LHCN-M2 (cell line): ENCODE data around the gene FAM13B. TPM values are rescaled to one million over a fixed set of nuclear protein-coding genes. Genes with fewer than 3 reads are reported as not detected.

Experiments
- DNase-seq: peaks from one replicate; pipeline ENCODE4 v3.0.0-alpha.2; 2012; ENCODE audit warnings: low read depth
- total RNA-seq: library from RNA; depleted of rRNA; stranded (reverse); fragments of >200 nt; gene quantifications from 2 replicates; pipeline ENCODE4 v1.2.3, GENCODE V29; 2014; rRNA removed

Gene FAM13B
- total RNA-seq, 1 experiment from 2014 or later, result 20.8 TPM

DNA sequence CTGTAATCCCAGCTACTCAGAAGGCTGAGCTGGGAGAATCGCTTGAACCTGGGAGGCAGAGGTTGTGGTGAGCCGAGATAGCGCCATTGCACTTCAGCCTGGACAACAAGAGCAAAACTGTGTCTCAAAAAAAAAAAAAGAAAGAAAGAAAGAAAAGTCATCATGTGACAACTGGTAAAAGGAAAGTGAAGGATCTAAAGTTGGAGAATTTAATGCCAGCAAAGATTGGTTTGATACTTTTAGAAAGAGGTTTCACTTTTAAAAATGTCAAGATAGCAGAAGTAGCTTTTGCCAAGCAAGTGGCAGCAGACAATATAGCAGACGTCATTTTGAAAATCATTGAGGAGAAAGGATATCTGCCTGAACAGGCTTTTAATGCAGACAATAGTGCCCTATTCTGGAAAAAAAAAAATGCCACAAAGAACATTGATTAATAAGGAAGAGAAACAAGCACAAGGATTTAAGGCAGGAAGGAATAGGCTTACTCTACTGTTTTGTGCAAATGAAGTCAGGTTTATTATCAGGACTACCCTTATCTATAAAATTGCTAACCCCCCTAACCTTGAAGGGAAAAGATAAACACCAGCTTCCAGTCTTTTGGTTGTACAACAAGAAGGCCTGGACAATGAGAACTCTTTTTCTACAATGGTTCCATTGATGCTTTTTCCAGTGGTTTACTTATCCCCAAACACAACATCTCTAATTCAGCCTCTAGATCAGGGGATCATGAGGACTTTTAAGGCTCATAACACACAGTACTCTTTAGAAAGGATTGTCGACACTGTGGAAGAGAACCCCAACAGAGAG, 131.7 kb downstream of the FAM13B start:
- DNase-seq, result no peak

DNA sequence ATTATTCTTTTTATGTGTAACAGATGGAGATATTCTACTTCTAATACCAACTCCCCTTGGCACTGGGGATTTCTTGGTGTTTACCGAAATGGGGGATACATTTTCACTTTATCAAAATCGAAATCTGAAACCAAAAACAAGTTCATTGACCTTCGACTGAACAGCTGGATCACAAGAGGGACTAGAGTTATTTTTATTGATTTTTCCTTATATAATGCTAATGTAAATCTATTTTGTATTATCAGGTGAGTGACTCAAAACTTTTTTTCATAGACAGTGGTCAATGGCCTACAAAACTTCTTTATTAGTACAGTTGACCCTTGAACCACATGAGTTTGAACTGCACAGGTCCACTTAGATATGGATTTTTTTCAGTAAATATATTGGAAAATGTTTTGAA, 133.4 kb downstream of the FAM13B start:
- no peak for DNase-seq

DNA sequence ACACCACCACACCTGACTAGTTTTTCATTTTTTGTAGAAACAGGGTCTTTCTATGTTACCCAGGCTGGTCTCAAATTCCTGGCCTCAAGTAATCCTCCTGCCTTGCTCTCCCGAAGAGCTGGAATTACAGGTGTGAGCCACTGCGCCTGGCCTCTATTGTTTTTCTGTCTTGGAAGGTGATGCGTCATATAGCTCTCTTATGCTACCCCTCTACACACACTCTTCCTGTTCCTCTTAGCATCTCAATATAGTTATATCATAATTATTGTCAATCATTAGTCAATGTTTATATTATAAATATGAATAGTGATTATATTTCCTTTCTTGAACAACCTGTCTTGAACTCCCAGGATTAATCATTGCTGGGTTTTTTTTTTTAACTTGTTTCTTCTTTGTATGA, 136.3 kb downstream of the FAM13B start:
- no peak for DNase-seq

DNA sequence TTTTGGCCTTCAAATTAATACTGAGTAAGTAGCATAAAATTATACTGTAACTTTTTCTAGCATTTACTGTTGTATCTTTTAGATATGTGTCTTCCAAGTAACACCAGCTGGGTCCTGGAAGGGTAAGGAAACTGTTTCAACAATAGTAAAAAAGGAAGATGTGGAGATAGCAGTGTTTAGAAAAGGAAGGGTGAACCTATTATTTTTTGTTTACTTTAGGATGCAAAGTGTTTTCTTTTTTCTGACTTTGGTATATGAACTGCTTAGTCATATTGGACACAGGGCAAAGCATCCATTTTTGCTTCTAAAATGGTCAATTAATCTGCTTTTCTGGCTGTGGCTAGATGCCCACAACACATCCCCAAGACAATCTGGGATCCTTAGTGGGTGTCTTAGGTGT, 138.3 kb downstream of the FAM13B start:
- DNase-seq, result no peak

DNA sequence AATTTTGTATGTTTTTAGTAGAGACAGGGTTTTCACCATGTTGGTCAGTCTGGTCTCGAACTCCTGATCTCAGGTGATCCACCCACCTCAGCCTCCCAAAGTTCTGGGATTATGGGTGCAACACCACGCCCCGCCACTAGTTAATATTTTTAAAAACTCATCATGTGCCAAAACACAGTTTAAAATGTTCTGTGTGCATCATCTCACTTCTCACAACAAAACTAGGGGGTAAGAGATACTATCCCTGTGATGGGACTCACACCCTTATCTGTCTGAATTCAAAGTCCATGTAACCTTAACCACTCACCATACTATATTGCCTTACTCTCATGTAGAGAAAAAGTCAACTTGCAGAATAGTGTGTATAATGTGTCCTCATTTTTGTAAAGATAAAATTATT, 141.0 kb downstream of the FAM13B start:
- no peak for DNase-seq

DNA sequence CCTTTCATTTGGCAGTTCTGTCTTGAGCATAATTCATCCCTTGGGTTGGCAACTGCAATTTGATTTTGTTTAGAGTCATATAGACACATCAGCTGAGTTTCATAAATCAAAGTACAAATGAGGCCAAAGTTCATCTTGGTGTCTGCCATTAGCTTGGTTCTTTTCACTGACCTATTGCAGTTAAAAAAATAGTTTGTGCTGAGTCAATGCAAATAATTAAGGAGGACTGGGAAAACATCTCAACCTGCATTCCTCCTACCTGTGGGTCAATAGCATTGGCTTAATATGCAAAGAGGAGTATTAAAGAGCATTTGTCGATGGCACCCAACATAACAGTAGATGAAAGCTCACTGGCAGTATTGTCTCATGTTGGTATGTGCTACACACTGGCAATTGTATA, 142.0 kb downstream of the FAM13B start:
- no peak for DNase-seq

GRCh38 chr5:137888863-137889759, 143.8 kb downstream of the FAM13B start, which contains the start of gene PKD2L2:
Gene PKD2L2 (plus strand): TSS chr5:137889457. CDS start chr5:137889492, 35 bp downstream.
- DNase-seq, result no peak

DNA sequence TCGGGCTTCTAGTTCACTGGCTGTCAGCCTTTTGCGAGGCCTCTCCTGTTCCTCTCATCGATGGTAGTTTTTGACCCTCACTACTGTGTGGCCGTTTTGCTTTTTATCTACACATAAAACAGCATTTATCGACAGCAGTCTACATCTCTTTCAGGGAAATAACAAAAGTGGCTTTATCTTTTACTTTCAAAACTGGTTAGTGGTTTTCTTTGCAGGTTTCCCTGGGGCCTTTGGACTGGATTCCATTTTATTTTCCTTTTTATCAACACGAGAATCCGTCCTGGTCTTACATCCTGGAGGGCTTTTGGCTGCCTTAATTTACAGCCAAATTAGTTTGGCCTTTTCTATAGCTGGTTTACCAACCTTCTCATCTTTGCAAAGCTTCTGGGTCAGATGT, 144.4 kb downstream of the FAM13B start:
- DNase-seq, result no peak

Other genes starting within 250 kb of the FAM13B start
- 0.46 TPM in 1 of 2 replicates, not detected in the other for gene MYOT, start 165.2 kb downstream of the FAM13B start, total RNA-seq
- not detected in 2 replicates for gene PKD2L2, start 143.6 kb downstream of the FAM13B start, total RNA-seq
- not detected in 2 replicates for gene WNT8A, start 51.0 kb upstream of the FAM13B start, total RNA-seq
- gene NME5, start 106.3 kb upstream of the FAM13B start, total RNA-seq, result 0.17 TPM in 1 of 2 replicates, not detected in the other
- 49.1 and 60.0 TPM in 2 replicates for gene BRD8, start 145.6 kb upstream of the FAM13B start, total RNA-seq
- 108 and 113 TPM in 2 replicates for gene KIF20A, start 146.0 kb upstream of the FAM13B start, total RNA-seq
- gene CDC23, start 180.2 kb upstream of the FAM13B start, total RNA-seq, result 27.0 and 27.4 TPM in 2 replicates
- not detected in 2 replicates for gene GFRA3, start 241.5 kb upstream of the FAM13B start, total RNA-seq